SU-DHL-6 (cell line): ENCODE data around the gene RHOA.

Source experiments
- CTCF ChIP-seq: fragments of 200-600 bp; sonication (generic); IDR thresholded peaks from one replicate; pipeline ENCODE4 v1.5.1; 2017; ENCODE audit warnings: antibody characterized with exemption, mild to moderate bottlenecking, low read length, moderate library complexity; ENCODE audit not compliant: insufficient read depth, poor library complexity, severe bottlenecking
- EZH2phosphoT487 ChIP-seq: fragments of 200-600 bp; sonication (generic), shearing (Covaris generic); conservative IDR thresholded peaks from 2 replicates; pipeline ENCODE4 v1.6.1; 2018; ENCODE audit warnings: mild to moderate bottlenecking, antibody characterized with exemption, low read length, moderate library complexity, mixed read lengths

- TF ChIP-seq EZH2phosphoT487 (no peak), CTCF (no peak)
Observed at GRCh38 chr3:49403891-49404290, 7.9 kb downstream of the RHOA start.
